ENCODE data around the gene CLPTM1.
"Not testable (repeated sequence)": the region's sequence is repeated elsewhere in the genome, so short reads cannot be mapped to it uniquely, and the experiment has no call there.

The CLPTM1 gene

GRCh38 chr19:44954649-44955504, at the start of gene CLPTM1:
TSS of gene CLPTM1 (plus strand) at chr19:44955380. CDS start at chr19:44955396, 16 bp downstream.
- peaks cover 47% of the 10 kb centered on the region for H3K4me1 Mint-ChIP-seq
- H3K4me3 Mint-ChIP-seq: peak within 1 kb of the TSS; percentile 91
- ATAC-seq (replicated peaks; ENCODE audit: extremely low read depth, poor library complexity, severe bottlenecking) (peak; percentile 97), DNase-seq (ENCODE audit: low spot score in 2 of 2) (peak; percentile 90 to 92)
- H3K36me3 Mint-ChIP-seq (ENCODE audit: insufficient read depth): peaks cover 24% of the 10 kb centered on the region
- H3K27me3 Mint-ChIP-seq: no peaks in the 10 kb centered on the region
- peak within 1 kb of the TSS; percentile 92 for H3K27ac Mint-ChIP-seq (ENCODE audit: low read depth)
- no peaks in the 10 kb centered on the region for H3K9me3 Mint-ChIP-seq

DNA sequence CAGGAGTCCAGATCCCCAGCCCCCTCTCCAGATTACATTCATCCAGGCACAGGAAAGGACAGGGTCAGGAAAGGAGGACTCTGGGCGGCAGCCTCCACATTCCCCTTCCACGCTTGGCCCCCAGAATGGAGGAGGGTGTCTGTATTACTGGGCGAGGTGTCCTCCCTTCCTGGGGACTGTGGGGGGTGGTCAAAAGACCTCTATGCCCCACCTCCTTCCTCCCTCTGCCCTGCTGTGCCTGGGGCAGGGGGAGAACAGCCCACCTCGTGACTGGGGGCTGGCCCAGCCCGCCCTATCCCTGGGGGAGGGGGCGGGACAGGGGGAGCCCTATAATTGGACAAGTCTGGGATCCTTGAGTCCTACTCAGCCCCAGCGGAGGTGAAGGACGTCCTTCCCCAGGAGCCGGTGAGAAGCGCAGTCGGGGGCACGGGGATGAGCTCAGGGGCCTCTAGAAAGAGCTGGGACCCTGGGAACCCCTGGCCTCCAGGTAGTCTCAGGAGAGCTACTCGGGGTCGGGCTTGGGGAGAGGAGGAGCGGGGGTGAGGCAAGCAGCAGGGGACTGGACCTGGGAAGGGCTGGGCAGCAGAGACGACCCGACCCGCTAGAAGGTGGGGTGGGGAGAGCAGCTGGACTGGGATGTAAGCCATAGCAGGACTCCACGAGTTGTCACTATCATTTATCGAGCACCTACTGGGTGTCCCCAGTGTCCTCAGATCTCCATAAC, 49.6 kb upstream of the CLPTM1 start, which contains the start of gene APOE:
TSS of gene APOE (plus strand) at position 360 of the 724 bp plus-strand sequence. CDS start 829 bp downstream, outside the sequence.
- Mint-ChIP-seq H3K9me3 (no peaks in the 10 kb centered on the region), H3K27me3 (peaks cover 29% of the 10 kb centered on the region), H3K4me3 (no peak within 1 kb of the TSS), H3K4me1 (peaks cover 6% of the 10 kb centered on the region), H3K36me3 (ENCODE audit: insufficient read depth) (peaks cover 15% of the 10 kb centered on the region), H3K27ac (ENCODE audit: low read depth) (no peak within 1 kb of the TSS)
- DNase-seq (ENCODE audit: low spot score in 2 of 2) (no peak), ATAC-seq (replicated peaks; ENCODE audit: extremely low read depth, poor library complexity, severe bottlenecking) (no peak)

DNA sequence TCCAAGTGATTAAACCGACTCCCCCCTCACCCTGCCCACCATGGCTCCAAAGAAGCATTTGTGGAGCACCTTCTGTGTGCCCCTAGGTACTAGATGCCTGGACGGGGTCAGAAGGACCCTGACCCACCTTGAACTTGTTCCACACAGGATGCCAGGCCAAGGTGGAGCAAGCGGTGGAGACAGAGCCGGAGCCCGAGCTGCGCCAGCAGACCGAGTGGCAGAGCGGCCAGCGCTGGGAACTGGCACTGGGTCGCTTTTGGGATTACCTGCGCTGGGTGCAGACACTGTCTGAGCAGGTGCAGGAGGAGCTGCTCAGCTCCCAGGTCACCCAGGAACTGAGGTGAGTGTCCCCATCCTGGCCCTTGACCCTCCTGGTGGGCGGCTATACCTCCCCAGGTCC, 47.6 kb upstream of the CLPTM1 start:
- Mint-ChIP-seq H3K4me1 (peaks cover 6% of the 10 kb centered on the region), H3K9me3 (no peaks in the 10 kb centered on the region)

DNA sequence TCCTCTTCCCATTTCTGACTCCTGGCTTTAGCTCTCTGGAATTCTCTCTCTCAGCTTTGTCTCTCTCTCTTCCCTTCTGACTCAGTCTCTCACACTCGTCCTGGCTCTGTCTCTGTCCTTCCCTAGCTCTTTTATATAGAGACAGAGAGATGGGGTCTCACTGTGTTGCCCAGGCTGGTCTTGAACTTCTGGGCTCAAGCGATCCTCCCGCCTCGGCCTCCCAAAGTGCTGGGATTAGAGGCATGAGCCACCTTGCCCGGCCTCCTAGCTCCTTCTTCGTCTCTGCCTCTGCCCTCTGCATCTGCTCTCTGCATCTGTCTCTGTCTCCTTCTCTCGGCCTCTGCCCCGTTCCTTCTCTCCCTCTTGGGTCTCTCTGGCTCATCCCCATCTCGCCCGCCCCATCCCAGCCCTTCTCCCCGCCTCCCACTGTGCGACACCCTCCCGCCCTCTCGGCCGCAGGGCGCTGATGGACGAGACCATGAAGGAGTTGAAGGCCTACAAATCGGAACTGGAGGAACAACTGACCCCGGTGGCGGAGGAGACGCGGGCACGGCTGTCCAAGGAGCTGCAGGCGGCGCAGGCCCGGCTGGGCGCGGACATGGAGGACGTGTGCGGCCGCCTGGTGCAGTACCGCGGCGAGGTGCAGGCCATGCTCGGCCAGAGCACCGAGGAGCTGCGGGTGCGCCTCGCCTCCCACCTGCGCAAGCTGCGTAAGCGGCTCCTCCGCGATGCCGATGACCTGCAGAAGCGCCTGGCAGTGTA, 46.9 kb upstream of the CLPTM1 start:
- no peaks in the 10 kb centered on the region for H3K9me3 Mint-ChIP-seq
- H3K36me3 Mint-ChIP-seq (ENCODE audit: insufficient read depth): peaks cover 6% of the 10 kb centered on the region
- H3K4me1 Mint-ChIP-seq: peaks cover 6% of the 10 kb centered on the region
- no peak overlapping the region for H3K4me3 Mint-ChIP-seq
- ATAC-seq (replicated peaks; ENCODE audit: extremely low read depth, poor library complexity, severe bottlenecking) (no peak), DNase-seq (ENCODE audit: low spot score in 2 of 2) (no peak)
- H3K27ac Mint-ChIP-seq (ENCODE audit: low read depth): no peak overlapping the region
- H3K27me3 Mint-ChIP-seq: peaks cover 55% of the 10 kb centered on the region

More for the DNA sequence above, 47.6 kb upstream of the CLPTM1 start:
- ATAC-seq (replicated peaks; ENCODE audit: extremely low read depth, poor library complexity, severe bottlenecking) (no peak), DNase-seq (ENCODE audit: low spot score in 2 of 2) (no peak)
- H3K4me3 Mint-ChIP-seq: no peak overlapping the region
- H3K36me3 Mint-ChIP-seq (ENCODE audit: insufficient read depth): peaks cover 7% of the 10 kb centered on the region
- peaks cover 48% of the 10 kb centered on the region for H3K27me3 Mint-ChIP-seq
- no peak overlapping the region for H3K27ac Mint-ChIP-seq (ENCODE audit: low read depth)

DNA sequence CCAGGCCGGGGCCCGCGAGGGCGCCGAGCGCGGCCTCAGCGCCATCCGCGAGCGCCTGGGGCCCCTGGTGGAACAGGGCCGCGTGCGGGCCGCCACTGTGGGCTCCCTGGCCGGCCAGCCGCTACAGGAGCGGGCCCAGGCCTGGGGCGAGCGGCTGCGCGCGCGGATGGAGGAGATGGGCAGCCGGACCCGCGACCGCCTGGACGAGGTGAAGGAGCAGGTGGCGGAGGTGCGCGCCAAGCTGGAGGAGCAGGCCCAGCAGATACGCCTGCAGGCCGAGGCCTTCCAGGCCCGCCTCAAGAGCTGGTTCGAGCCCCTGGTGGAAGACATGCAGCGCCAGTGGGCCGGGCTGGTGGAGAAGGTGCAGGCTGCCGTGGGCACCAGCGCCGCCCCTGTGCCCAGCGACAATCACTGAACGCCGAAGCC, 46.3 kb upstream of the CLPTM1 start:
- Mint-ChIP-seq H3K27ac (ENCODE audit: low read depth) (no peak overlapping the region), H3K36me3 (ENCODE audit: insufficient read depth) (peaks cover 4% of the 10 kb centered on the region), H3K9me3 (no peaks in the 10 kb centered on the region), H3K27me3 (peaks cover 60% of the 10 kb centered on the region), H3K4me3 (no peak overlapping the region), H3K4me1 (peaks cover 6% of the 10 kb centered on the region)
- ATAC-seq (replicated peaks; ENCODE audit: extremely low read depth, poor library complexity, severe bottlenecking): no peak
- no peak for DNase-seq (ENCODE audit: low spot score in 2 of 2)

DNA sequence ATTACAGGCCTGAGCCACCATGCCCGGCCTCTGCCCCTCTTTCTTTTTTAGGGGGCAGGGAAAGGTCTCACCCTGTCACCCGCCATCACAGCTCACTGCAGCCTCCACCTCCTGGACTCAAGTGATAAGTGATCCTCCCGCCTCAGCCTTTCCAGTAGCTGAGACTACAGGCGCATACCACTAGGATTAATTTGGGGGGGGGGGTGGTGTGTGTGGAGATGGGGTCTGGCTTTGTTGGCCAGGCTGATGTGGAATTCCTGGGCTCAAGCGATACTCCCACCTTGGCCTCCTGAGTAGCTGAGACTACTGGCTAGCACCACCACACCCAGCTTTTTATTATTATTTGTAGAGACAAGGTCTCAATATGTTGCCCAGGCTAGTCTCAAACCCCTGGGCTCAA, 45.4 kb upstream of the CLPTM1 start:
- ATAC-seq (replicated peaks; ENCODE audit: extremely low read depth, poor library complexity, severe bottlenecking) (no peak), DNase-seq (ENCODE audit: low spot score in 2 of 2) (no peak)
- Mint-ChIP-seq H3K4me3 (no peak overlapping the region), H3K4me1 (peaks cover 14% of the 10 kb centered on the region), H3K36me3 (ENCODE audit: insufficient read depth) (peaks cover 2% of the 10 kb centered on the region), H3K27me3 (peaks cover 70% of the 10 kb centered on the region), H3K27ac (ENCODE audit: low read depth) (no peak overlapping the region), H3K9me3 (no peaks in the 10 kb centered on the region)

- DNase-seq (ENCODE audit: low spot score in 2 of 2); H3K27ac Mint-ChIP-seq (ENCODE audit: low read depth); H3K9me3 Mint-ChIP-seq; ATAC-seq (replicated peaks; ENCODE audit: extremely low read depth, poor library complexity, severe bottlenecking); H3K36me3 Mint-ChIP-seq (ENCODE audit: insufficient read depth); H3K4me3 Mint-ChIP-seq: not testable (repeated sequence)
- peaks cover 55% of the 10 kb centered on the region for H3K27me3 Mint-ChIP-seq
- peaks cover 11% of the 10 kb centered on the region for H3K4me1 Mint-ChIP-seq
Observed at GRCh38 chr19:44911896-44912295, 43.3 kb upstream of the CLPTM1 start.

DNA sequence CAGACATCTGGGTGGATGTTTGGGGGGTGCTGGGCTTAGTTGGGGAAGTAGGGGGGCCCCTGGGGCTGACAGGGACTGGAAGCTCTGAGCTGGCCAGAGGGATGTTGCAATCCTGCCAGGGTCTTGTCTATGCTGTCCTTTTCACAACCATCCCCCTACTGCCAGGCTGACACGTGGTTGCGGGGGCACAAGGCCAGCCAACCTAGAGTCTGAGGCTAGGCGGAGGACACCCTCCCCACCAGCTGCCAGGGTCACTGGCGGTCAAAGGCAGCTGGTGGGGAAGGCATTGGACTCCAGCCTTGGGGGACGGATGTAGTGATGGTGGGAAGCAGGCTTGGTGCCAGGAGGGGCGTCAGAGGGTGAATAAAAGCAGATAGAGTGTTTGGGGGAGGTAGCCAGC, 42.3 kb upstream of the CLPTM1 start:
- Mint-ChIP-seq H3K27ac (ENCODE audit: low read depth) (no peak overlapping the region), H3K4me3 (no peak overlapping the region)
- no peak for ATAC-seq (replicated peaks; ENCODE audit: extremely low read depth, poor library complexity, severe bottlenecking)

DNA sequence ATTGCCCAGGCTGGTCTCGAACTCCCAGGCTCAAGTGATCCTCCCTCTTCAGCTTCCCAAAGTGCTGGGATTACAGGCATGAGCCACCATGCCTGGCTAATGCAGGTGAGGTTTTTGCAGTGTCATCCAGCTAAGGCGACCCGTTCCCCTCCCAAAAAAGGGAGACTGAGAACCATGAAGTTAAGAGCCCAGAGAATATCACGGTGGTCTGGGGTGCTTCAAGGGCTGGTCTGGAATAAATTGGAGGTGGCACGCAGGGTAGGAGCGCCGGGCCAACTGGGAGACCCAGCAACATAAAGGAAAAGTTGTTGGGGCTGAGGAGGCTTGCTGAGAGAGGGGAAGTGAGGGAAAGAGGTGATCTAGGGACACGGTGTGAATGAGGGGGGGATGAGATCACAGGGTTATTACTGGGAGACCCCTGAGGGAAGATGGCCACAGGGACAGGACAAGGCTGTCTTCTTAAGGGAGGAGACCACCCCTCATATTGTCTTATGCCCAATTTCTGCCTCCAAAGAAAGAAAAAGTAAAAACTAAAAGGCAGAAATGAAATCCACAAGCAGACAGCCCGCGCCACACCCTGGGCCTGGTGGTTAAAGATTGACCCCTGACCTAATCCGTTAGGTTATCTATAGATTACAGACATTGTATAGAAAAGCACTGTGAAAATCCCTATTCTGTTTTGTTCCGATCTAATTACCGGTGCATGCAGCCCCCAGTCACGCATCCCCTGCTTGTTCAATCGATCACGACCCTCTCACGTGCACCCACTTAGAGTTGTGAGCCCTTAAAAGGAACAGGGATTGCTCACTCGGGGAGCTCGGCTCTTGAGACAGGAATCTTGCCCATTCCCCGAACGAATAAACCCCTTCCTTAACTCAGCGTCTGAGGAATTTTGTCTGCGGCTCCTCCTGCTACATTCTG, 41.4 kb upstream of the CLPTM1 start:
- peaks cover 46% of the 10 kb centered on the region for H3K27me3 Mint-ChIP-seq
- peaks cover 11% of the 10 kb centered on the region for H3K4me1 Mint-ChIP-seq
- not testable (repeated sequence) for H3K9me3 Mint-ChIP-seq; DNase-seq (ENCODE audit: low spot score in 2 of 2); ATAC-seq (replicated peaks; ENCODE audit: extremely low read depth, poor library complexity, severe bottlenecking); H3K36me3 Mint-ChIP-seq (ENCODE audit: insufficient read depth); H3K27ac Mint-ChIP-seq (ENCODE audit: low read depth)
- H3K4me3 Mint-ChIP-seq: peak overlapping the region; percentile 84

More for the DNA sequence above, 42.3 kb upstream of the CLPTM1 start:
- no peaks in the 10 kb centered on the region for H3K36me3 Mint-ChIP-seq (ENCODE audit: insufficient read depth)
- DNase-seq (ENCODE audit: low spot score in 2 of 2): no peak
- no peaks in the 10 kb centered on the region for H3K9me3 Mint-ChIP-seq
- H3K4me1 Mint-ChIP-seq: peaks cover 11% of the 10 kb centered on the region
- H3K27me3 Mint-ChIP-seq: peaks cover 46% of the 10 kb centered on the region

- H3K9me3 Mint-ChIP-seq; H3K36me3 Mint-ChIP-seq (ENCODE audit: insufficient read depth); H3K27ac Mint-ChIP-seq (ENCODE audit: low read depth): not testable (repeated sequence)
- Mint-ChIP-seq H3K4me3 (peak within 1 kb of the TSS; percentile 84), H3K4me1 (peaks cover 11% of the 10 kb centered on the region), H3K27me3 (peaks cover 46% of the 10 kb centered on the region)
- DNase-seq (ENCODE audit: low spot score in 2 of 2): peak; percentile 45 to 49
- peak; percentile 83 for ATAC-seq (replicated peaks; ENCODE audit: extremely low read depth, poor library complexity, severe bottlenecking)
Observed at GRCh38 chr19:44914433-44915206, 40.6 kb upstream of the CLPTM1 start, which contains the start of gene APOC1. TSS of gene APOC1 (plus strand) at chr19:44914608. CDS start at chr19:44914892, 284 bp downstream.

DNA sequence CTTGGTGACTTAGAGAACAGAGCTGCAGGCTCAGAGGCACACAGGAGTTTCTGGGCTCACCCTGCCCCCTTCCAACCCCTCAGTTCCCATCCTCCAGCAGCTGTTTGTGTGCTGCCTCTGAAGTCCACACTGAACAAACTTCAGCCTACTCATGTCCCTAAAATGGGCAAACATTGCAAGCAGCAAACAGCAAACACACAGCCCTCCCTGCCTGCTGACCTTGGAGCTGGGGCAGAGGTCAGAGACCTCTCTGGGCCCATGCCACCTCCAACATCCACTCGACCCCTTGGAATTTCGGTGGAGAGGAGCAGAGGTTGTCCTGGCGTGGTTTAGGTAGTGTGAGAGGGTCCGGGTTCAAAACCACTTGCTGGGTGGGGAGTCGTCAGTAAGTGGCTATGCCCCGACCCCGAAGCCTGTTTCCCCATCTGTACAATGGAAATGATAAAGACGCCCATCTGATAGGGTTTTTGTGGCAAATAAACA, 30.9 kb upstream of the CLPTM1 start:
- no peak overlapping the region for H3K4me3 Mint-ChIP-seq
- peaks cover 36% of the 10 kb centered on the region for H3K27me3 Mint-ChIP-seq
- H3K27ac Mint-ChIP-seq (ENCODE audit: low read depth): no peak overlapping the region
- DNase-seq (ENCODE audit: low spot score in 2 of 2): no peak
- H3K9me3 Mint-ChIP-seq: no peaks in the 10 kb centered on the region
- no peaks in the 10 kb centered on the region for H3K36me3 Mint-ChIP-seq (ENCODE audit: insufficient read depth)
- no peak for ATAC-seq (replicated peaks; ENCODE audit: extremely low read depth, poor library complexity, severe bottlenecking)
- H3K4me1 Mint-ChIP-seq: peaks cover 6% of the 10 kb centered on the region
